ENCODE measurements around the gene MCC. TPM values are rescaled to one million over a fixed set of nuclear protein-coding genes. Genes with fewer than 3 reads are reported as not detected.

Gene MCC
- total RNA-seq, 1 donor from 2014 or later = 20.6 TPM

DNA sequence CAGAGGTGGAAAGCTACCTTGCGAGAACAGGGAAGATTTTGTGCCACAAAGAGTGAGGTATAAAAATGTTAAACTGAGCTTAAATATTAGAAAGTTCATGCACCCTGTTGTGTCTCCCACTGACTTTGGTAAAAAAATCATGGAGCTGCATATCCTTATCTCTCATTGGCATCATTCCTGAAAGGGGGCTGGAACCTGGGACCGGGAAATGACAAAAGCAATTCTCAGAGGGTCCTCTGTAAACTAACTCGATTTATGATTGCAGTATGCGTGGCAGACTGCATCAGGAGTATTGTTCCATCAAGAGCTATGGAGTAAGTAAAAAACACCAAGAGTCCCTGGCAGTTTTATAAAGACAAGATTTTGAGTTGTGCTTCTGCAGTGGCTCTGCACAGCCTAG lies 362.9 kb downstream of the MCC start:
- TF ChIP-seq CTCF (IDR thresholded peaks at IDR 0.05) = no peak

GRCh38 chr5:113124914-113125313 lies 363.3 kb downstream of the MCC start:
- TF ChIP-seq CTCF (IDR thresholded peaks at IDR 0.05) = no peak
- H3K9me3 ChIP-seq = no peaks in the 10 kb centered on the region
- no peak overlapping the region for H3K4me3 ChIP-seq
- no peaks in the 10 kb centered on the region for H3K27me3 ChIP-seq (ENCODE audit: low read depth)
- DNase-seq = no peak
- H3K4me1 ChIP-seq = peaks cover 4% of the 10 kb centered on the region
- intact Hi-C loops (cut with DNase I) = no loop called here
- H3K36me3 ChIP-seq = no peaks in the 10 kb centered on the region
- H3K27ac ChIP-seq = no peak overlapping the region
- ATAC-seq = no peak

More for the DNA sequence above, 362.9 kb downstream of the MCC start:
- Histone ChIP-seq H3K4me3 (no peak overlapping the region), H3K36me3 (no peaks in the 10 kb centered on the region), H3K9me3 (no peaks in the 10 kb centered on the region), H3K4me1 (no peaks in the 10 kb centered on the region), H3K27me3 (ENCODE audit: low read depth) (no peaks in the 10 kb centered on the region), H3K27ac (no peak overlapping the region)
- intact Hi-C loops (cut with DNase I) = no loop called here
- DNase-seq (no peak), ATAC-seq (no peak)

GRCh38 chr5:113124265-113124664 lies 364.0 kb downstream of the MCC start:
- H3K27ac ChIP-seq = no peak overlapping the region
- H3K9me3 ChIP-seq = no peaks in the 10 kb centered on the region
- no peaks in the 10 kb centered on the region for H3K36me3 ChIP-seq
- intact Hi-C loops (cut with DNase I) = no loop called here
- no peak overlapping the region for H3K4me3 ChIP-seq
- no peak for DNase-seq
- no peaks in the 10 kb centered on the region for H3K27me3 ChIP-seq (ENCODE audit: low read depth)
- no peak for TF ChIP-seq CTCF (IDR thresholded peaks at IDR 0.05)
- no peak for ATAC-seq
- peaks cover 10% of the 10 kb centered on the region for H3K4me1 ChIP-seq

DNA sequence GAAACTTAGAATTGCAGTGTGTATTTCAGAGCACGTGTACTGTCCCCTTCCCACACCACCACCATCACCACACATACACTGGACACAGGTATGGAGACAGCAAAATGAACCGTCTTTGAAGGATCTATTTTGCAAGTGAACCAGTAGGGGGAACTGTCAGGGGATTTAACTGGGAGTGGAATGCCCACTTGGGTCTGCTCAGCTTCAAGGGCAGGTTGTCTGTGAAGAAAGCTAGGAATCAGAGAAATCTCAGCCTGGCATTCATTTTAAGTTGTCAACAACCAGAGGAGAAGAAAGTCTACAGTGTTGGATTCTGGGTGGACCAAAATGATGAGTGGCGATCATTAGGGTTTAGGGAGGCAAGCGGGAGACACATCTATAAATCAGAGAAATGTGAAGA lies 364.6 kb downstream of the MCC start:
- ATAC-seq = no peak
- intact Hi-C loops (cut with DNase I) = no loop called here

GRCh38 chr5:113122053-113122452 lies 366.2 kb downstream of the MCC start:
- Histone ChIP-seq H3K9me3 (no peaks in the 10 kb centered on the region), H3K36me3 (no peaks in the 10 kb centered on the region), H3K4me3 (no peak overlapping the region), H3K27ac (no peak overlapping the region), H3K27me3 (ENCODE audit: low read depth) (no peaks in the 10 kb centered on the region), H3K4me1 (peaks cover 30% of the 10 kb centered on the region)
- intact Hi-C loops (cut with DNase I) = no loop called here
- ATAC-seq = no peak
- DNase-seq = no peak
- no peak for TF ChIP-seq CTCF (IDR thresholded peaks at IDR 0.05)

More for the DNA sequence above, 364.6 kb downstream of the MCC start:
- DNase-seq = no peak
- Histone ChIP-seq H3K9me3 (no peaks in the 10 kb centered on the region), H3K36me3 (no peaks in the 10 kb centered on the region), H3K4me3 (no peak overlapping the region), H3K27ac (no peak overlapping the region), H3K27me3 (ENCODE audit: low read depth) (no peaks in the 10 kb centered on the region), H3K4me1 (peaks cover 15% of the 10 kb centered on the region)
- TF ChIP-seq CTCF (IDR thresholded peaks at IDR 0.05) = no peak
